Measurements from ENCODE around the gene ETS2.

- no peak for TF ChIP-seq PPARA (CRISPR knock-in tag; IDR thresholded peaks at IDR 0.05; ENCODE audit: borderline replicate concordance)
- TF ChIP-seq RARB (CRISPR knock-in tag; IDR thresholded peaks at IDR 0.05): no peak
These were observed 7.6 kb upstream of the ETS2 start for GRCh38 chr21:38798081-38798480.

Data from SK-N-SH treated with all-trans-retinoic acid at 6 μM for 48 hours (cell line).